Loucy (cell line): ENCODE data around the gene GPR107.

Experiments
- EZH2phosphoT487 ChIP-seq: fragments of 200-600 bp; IDR thresholded peaks from 2 replicates; pipeline ENCODE4 v1.6.1; 2018; ENCODE audit warnings: antibody characterized with exemption, mild to moderate bottlenecking, moderate library complexity, borderline replicate concordance
- TF ChIP-seq, protein P1 (sequence below): fragments of 200-600 bp; sonication (generic); conservative IDR thresholded peaks from 2 replicates; pipeline ENCODE4 v1.5.1; 2014; ENCODE audit warnings: mild to moderate bottlenecking, antibody characterized with exemption, low read length

DNA sequence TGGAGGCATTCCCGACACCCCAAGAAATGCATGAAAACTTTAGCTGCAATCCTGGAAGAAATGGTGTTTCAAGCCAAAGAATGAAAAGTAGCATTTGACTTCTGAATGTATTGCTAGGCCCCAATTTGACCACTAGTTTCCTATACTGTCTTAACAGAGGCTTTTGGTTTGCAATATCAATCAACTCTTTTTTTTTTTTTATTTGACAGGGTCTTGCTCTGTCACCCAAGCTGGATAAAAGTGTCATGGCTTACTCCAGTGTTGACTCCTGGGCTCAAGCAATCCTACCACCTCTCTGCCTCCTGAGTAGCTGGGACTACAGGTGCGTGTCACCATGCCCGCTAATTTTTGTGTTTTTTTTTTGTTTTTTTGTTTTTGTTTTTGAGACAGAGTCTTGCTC lies 3.2 kb upstream of the GPR107 start:
- TF ChIP-seq, protein P1, sequence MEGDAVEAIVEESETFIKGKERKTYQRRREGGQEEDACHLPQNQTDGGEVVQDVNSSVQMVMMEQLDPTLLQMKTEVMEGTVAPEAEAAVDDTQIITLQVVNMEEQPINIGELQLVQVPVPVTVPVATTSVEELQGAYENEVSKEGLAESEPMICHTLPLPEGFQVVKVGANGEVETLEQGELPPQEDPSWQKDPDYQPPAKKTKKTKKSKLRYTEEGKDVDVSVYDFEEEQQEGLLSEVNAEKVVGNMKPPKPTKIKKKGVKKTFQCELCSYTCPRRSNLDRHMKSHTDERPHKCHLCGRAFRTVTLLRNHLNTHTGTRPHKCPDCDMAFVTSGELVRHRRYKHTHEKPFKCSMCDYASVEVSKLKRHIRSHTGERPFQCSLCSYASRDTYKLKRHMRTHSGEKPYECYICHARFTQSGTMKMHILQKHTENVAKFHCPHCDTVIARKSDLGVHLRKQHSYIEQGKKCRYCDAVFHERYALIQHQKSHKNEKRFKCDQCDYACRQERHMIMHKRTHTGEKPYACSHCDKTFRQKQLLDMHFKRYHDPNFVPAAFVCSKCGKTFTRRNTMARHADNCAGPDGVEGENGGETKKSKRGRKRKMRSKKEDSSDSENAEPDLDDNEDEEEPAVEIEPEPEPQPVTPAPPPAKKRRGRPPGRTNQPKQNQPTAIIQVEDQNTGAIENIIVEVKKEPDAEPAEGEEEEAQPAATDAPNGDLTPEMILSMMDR, result no peak
- TF ChIP-seq EZH2phosphoT487, result no peak
